RWPE1 (cell line): Measurements from ENCODE around the gene DNAJC6.
A peak's percentile ranks its signal among the peaks of the same experiment; 100 is the strongest.

Experiments
- CTCF ChIA-PET: fragments of 350-600 bp; sonication (Branson Sonifier 250); formaldehyde crosslinking; extraction: SDS; loops from one replicate; lab custom pipeline; 2021; lab: Yijun Ruan, JAX
- POLR2A ChIA-PET: fragments of 400-600 bp; formaldehyde crosslinking; extraction: SDS; loops from one replicate; lab custom pipeline; 2020; ENCODE audit warnings: antibody characterized with exemption; ENCODE audit not compliant: low non-redundant PET; lab: Yijun Ruan, JAX
- DNase-seq: peaks from one replicate; pipeline ENCODE4 v3.0.0; 2012; ENCODE audit warnings: low spot score
- H3K27ac ChIP-seq: fragments of 450-650 bp; 2 replicates; pipeline ENCODE4 v1.5.1; 2017
- CTCF ChIP-seq: fragments of 450-650 bp; conservative IDR thresholded peaks from 2 replicates; pipeline ENCODE4 v1.5.1; 2017; ENCODE audit warnings: low read depth, mild to moderate bottlenecking

DNAJC6 gene

GRCh38 chr1:65456481-65456880 lies 147.1 kb downstream of the DNAJC6 start:
- H3K27ac ChIP-seq, result no peak overlapping the region
- POLR2A ChIA-PET, result no interaction called here
- no peak for DNase-seq
- no peak for TF ChIP-seq CTCF
- CTCF ChIA-PET, result no interaction called here

- no peak for DNase-seq
- ChIA-PET POLR2A (interaction anchor here (0.6 kb wide), 1 partner anchor 182 kb away, joined by 3 read pairs; no protein-coding TSS in a partner anchor), CTCF (no interaction called here)
- no peak for TF ChIP-seq CTCF
- no peak overlapping the region for H3K27ac ChIP-seq
Measured at GRCh38 chr1:65457868-65458267, 148.5 kb downstream of the DNAJC6 start.

GRCh38 chr1:65458730-65459396 lies 149.5 kb downstream of the DNAJC6 start:
- ChIA-PET POLR2A (no interaction called here), CTCF (interaction anchor here (0.7 to 1.4 kb wide), 3 partner anchors 18 to 229 kb away, joined by 4 to 5 read pairs (median 4); no protein-coding TSS in a partner anchor)
- H3K27ac ChIP-seq, result no peak overlapping the region
- no peak for TF ChIP-seq CTCF
- DNase-seq, result no peak

- H3K27ac ChIP-seq, result no peak overlapping the region
- peak; percentile 24 for TF ChIP-seq CTCF
- DNase-seq, result peak; percentile 28
- POLR2A ChIA-PET, result no interaction called here
- CTCF ChIA-PET, result interaction anchor here (0.7 to 1.4 kb wide), 4 partner anchors 19 to 228 kb away, joined by 4 to 5 read pairs (median 4); no protein-coding TSS in a partner anchor
Measured at GRCh38 chr1:65459397-65459768, 150.0 kb downstream of the DNAJC6 start.
